Gastroesophageal sphincter (tissue), 4 donors: Measurements from ENCODE around the gene OPRD1. TPM values are rescaled to one million over a fixed set of nuclear protein-coding genes. Genes with fewer than 3 reads are reported as not detected.
"Not testable (repeated sequence)": the region's sequence is repeated elsewhere in the genome, so short reads cannot be mapped to it uniquely, and the experiment has no call there.

ENCODE experiments used
- ATAC-seq: fragments of 150-250 bp; one replicate; pipeline ENCODE4 v1.9.1; 2016; ENCODE audit warnings: mild to moderate bottlenecking, moderate library complexity
- H3K27ac ChIP-seq, 4 donors: fragments of 200-600 bp; sonication (generic) in 3 of 4; 1 replicate in 3 of 4; 2 replicates in 1 of 4; pipeline ENCODE4 v1.5.1; 2016 to 2019
- H3K27me3 ChIP-seq: fragments of 200-600 bp; sonication (generic); one replicate; pipeline ENCODE4 v1.5.1; 2019
- H3K36me3 ChIP-seq, 2 donors: fragments of 200-600 bp; sonication (generic); one replicate each; pipeline ENCODE4 v1.5.1; 2019; ENCODE audit warnings: control low read depth in 1 of 2
- H3K4me1 ChIP-seq, 3 donors: fragments of 200-600 bp; sonication (generic); 1 replicate in 2 of 3; 2 replicates in 1 of 3; pipeline ENCODE4 v1.5.1; 2016 to 2019; ENCODE audit warnings: control low read depth in 2 of 3
- H3K4me3 ChIP-seq, 2 donors: fragments of 200-600 bp; sonication (generic); one replicate each; pipeline ENCODE4 v1.5.1; 2019; ENCODE audit warnings: mild to moderate bottlenecking in 1 of 2, moderate library complexity in 1 of 2
- H3K9me3 ChIP-seq, 3 donors: fragments of 200-600 bp; sonication (generic); one replicate each; pipeline ENCODE4 v1.5.1; 2017 to 2019; ENCODE audit warnings: control low read depth in 2 of 3
- CTCF ChIP-seq, 4 experiments: fragments of 200-600 bp in 2 of 4; fragments of 450-650 bp in 2 of 4; sonication (generic) in 1 of 4; IDR thresholded peaks; one replicate each; pipeline ENCODE4 v1.5.1; 2017 to 2019; ENCODE audit warnings: antibody characterized with exemption in 4 of 4, mild to moderate bottlenecking in 2 of 4, moderate library complexity in 2 of 4
- EP300 ChIP-seq: sonication (generic); formaldehyde crosslinking; IDR thresholded peaks from one replicate; pipeline ENCODE4 v1.6.1; 2017; ENCODE audit warnings: antibody characterized with exemption, mild to moderate bottlenecking
- POLR2A ChIP-seq, 2 donors: fragments of 450-650 bp; IDR thresholded peaks; one replicate each; pipeline ENCODE4 v1.6.1; 2017; ENCODE audit warnings: antibody characterized with exemption in 2 of 2, mild to moderate bottlenecking in 2 of 2, moderate library complexity in 1 of 2
- POLR2AphosphoS5 ChIP-seq: sonication (generic); formaldehyde crosslinking; IDR thresholded peaks from one replicate; pipeline ENCODE4 v1.6.1; 2017; ENCODE audit warnings: antibody characterized with exemption
- WGBS, 2 donors: methylation state at CpG; one replicate each; pipeline ENCODE4 v1.1.5; 2018; ENCODE audit warnings: low coverage in 1 of 2; 5-methylcytosine and 5-hydroxymethylcytosine counted together
- total RNA-seq, 4 donors: library from RNA; depleted of rRNA; stranded (reverse); fragments of >200 nt; gene quantifications; one replicate each; pipeline ENCODE4 v1.1.0, GENCODE V29; 2016

The OPRD1 gene
- total RNA-seq, 4 donors from 2014 or later, result 0.08 to 0.16 (median 0.13) TPM; not detected in 1

DNA sequence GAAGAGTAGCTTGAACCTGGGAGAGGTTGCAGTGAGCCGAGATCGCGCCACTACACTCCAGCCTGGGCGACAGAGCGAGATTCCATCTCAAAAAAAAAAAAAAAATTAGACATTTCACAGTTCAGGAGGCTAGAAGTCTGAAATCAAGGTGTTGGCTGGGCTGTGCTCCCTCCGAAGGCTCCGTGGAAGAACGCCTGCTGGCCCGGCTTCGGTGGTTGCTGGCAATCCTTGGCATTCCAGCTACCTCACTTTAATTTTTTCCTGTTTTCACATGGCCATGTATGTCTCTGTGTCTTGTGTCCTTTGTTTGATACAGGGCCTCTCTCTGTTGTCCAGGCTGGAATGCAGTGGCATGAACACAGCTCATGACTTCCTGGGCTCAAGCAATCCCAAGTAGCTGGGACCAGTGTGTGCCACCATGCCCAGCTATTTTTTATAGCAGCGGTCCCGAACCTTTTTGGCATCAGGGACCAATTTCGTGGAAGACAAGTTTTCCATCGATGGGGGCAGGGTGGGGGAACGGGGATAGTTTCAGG, 24.5 kb downstream of the OPRD1 start:
- Histone ChIP-seq H3K27me3 (peaks cover 20% of the 10 kb centered on the region), H3K36me3 (no peaks in the 10 kb centered on the region), H3K27ac (no peak overlapping the region), H3K9me3 (no peaks in the 10 kb centered on the region), H3K4me1 (no peaks in the 10 kb centered on the region), H3K4me3 (no peak overlapping the region)
- ATAC-seq, result no peak
- no peak for TF ChIP-seq POLR2AphosphoS5
- no peak for TF ChIP-seq POLR2A (IDR thresholded peaks at IDR 0.05)
- TF ChIP-seq EP300, result no peak
- no peak for TF ChIP-seq CTCF (IDR thresholded peaks at IDR 0.05)
- WGBS, 2 donors, result 78 to 88% methylated on average over 5 to 15 of the region's 15 CpGs

DNA sequence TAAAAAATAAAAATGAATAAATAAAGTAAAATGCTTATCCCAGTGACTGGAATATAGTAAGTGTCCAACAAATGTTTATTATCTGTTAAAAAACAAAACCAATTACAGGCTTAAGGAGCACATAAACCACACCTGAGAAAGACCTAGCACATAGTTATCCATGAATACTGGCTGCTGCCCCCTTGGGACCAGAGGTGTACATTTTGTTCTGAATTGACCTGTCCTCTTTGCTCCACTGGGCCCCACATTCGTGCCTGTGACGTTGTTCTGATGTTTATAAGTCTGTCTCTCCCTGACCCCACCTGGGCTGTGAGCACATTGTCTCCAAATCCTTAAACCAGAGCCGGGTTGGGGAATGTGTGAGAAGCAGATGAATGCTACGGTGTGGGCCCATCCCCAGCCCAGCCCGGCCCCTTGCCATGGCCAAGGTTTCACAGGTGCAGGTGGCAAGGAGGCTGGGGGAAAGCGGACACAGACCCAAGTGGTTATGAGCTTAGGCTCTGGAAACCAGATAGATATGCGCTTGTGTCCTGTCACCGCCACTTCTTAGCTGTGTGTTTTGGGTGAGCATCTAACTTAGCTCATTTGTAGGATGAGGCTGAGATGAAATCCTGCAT, 29.1 kb downstream of the OPRD1 start:
- TF ChIP-seq POLR2AphosphoS5, result no peak
- TF ChIP-seq POLR2A (IDR thresholded peaks at IDR 0.05), result no peak
- no peak for TF ChIP-seq EP300
- TF ChIP-seq CTCF (IDR thresholded peaks at IDR 0.05), result no peak
- Histone ChIP-seq H3K36me3 (no peaks in the 10 kb centered on the region), H3K27me3 (peaks cover 16% of the 10 kb centered on the region), H3K9me3 (no peaks in the 10 kb centered on the region), H3K4me1 (no peaks in the 10 kb centered on the region), H3K4me3 (no peak overlapping the region), H3K27ac (no peak overlapping the region)
- no peak for ATAC-seq
- 74 to 81% methylated on average over 2 to 3 of the region's 8 CpGs for WGBS, 2 donors

GRCh38 chr1:28845786-28846543, 34.0 kb downstream of the OPRD1 start:
- no peaks in the 10 kb centered on the region for H3K36me3 ChIP-seq
- no peaks in the 10 kb centered on the region for H3K4me1 ChIP-seq
- 63 to 73% methylated on average over 3 to 6 of the region's 8 CpGs for WGBS, 2 donors
- peaks cover 3% of the 10 kb centered on the region for H3K27me3 ChIP-seq
- no peak for ATAC-seq
- H3K27ac ChIP-seq, result no peak overlapping the region
- no peak overlapping the region for H3K4me3 ChIP-seq
- TF ChIP-seq CTCF (IDR thresholded peaks at IDR 0.05), result no peak
- no peak for TF ChIP-seq EP300
- TF ChIP-seq POLR2A (IDR thresholded peaks at IDR 0.05), result no peak
- TF ChIP-seq POLR2AphosphoS5, result no peak
- H3K9me3 ChIP-seq, result no peaks in the 10 kb centered on the region

GRCh38 chr1:28847207-28847606, 35.2 kb downstream of the OPRD1 start:
- WGBS, 2 donors, result no CpG with 5 or more reads among the region's 6 CpGs
- not testable (repeated sequence) for H3K9me3 ChIP-seq, H3K27me3 ChIP-seq, H3K27ac ChIP-seq, H3K4me3 ChIP-seq, H3K36me3 ChIP-seq, H3K4me1 ChIP-seq, ATAC-seq

DNA sequence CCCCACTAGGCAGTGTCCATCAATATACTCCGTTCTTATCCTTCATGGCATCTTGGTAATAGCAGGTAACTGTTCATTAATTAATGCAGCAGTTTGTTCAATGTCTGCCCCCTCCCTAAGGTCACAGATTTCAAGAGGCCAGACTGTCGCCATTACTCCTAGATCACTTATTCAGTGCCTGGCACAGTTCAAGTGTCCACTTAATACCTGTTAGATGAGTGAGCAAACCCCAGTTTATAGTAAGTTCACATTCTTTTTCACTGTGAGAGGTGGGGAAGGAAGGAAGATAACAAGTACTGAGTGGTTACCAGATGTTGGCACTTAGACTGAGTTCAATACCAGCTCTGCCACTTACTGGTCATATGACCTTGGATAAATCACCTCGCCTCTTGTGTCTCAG, 36.4 kb downstream of the OPRD1 start:
- Histone ChIP-seq H3K27me3 (peaks cover 3% of the 10 kb centered on the region), H3K9me3 (no peaks in the 10 kb centered on the region), H3K4me1 (no peaks in the 10 kb centered on the region), H3K27ac (no peak overlapping the region), H3K4me3 (no peak overlapping the region), H3K36me3 (no peaks in the 10 kb centered on the region)
- WGBS, 2 donors, result 75 to 87% methylated on average over 3 of the region's 3 CpGs
- ATAC-seq, result no peak
- no peak for TF ChIP-seq POLR2AphosphoS5
- no peak for TF ChIP-seq CTCF (IDR thresholded peaks at IDR 0.05)
- no peak for TF ChIP-seq POLR2A (IDR thresholded peaks at IDR 0.05)
- no peak for TF ChIP-seq EP300
